Heart left ventricle (tissue), 16 donors: ENCODE results near the gene TLE4. TPM values are rescaled to one million over a fixed set of nuclear protein-coding genes. Genes with fewer than 3 reads are reported as not detected.

Experiments used
- ATAC-seq, 4 donors: fragments of 200-7000 bp; cut with Tn5 transposase; one replicate each; pipeline ENCODE4 v1.9.1; 2020 to 2022; ENCODE audit warnings: moderate library complexity in 4 of 4, mild to moderate bottlenecking in 3 of 4, moderate number of reproducible peaks in 1 of 4
- DNase-seq, 5 donors: peaks; one replicate each; pipeline ENCODE4 v3.0.0-alpha.2; 2020
- H3K27ac ChIP-seq, 12 donors: fragments of 200-600 bp; sonication (generic) in 4 of 12; one replicate each; pipeline versions ENCODE4 v1.5.0 to v1.8.0; 2016 to 2022; ENCODE audit warnings: mild to moderate bottlenecking in 2 of 12
- H3K27me3 ChIP-seq, 9 donors: fragments of 200-600 bp; sonication (generic) in 2 of 9; one replicate each; pipeline versions ENCODE4 v1.5.1 to v1.8.0; 2016 to 2022; ENCODE audit warnings: mild to moderate bottlenecking in 3 of 9
- H3K36me3 ChIP-seq, 9 donors: fragments of 200-600 bp; sonication (generic) in 2 of 9; one replicate each; pipeline versions ENCODE4 v1.5.0 to v1.8.0; 2018 to 2022; ENCODE audit warnings: mild to moderate bottlenecking in 2 of 9
- H3K4me1 ChIP-seq, 12 donors: fragments of 200-600 bp; sonication (generic) in 4 of 12; one replicate each; pipeline versions ENCODE4 v1.5.0 to v1.8.0; 2016 to 2022; ENCODE audit warnings: mild to moderate bottlenecking in 3 of 12
- H3K4me3 ChIP-seq, 12 donors: fragments of 200-600 bp; sonication (generic) in 4 of 12; one replicate each; pipeline versions ENCODE4 v1.5.0 to v1.8.0; 2017 to 2022; ENCODE audit warnings: mild to moderate bottlenecking in 9 of 12, moderate library complexity in 4 of 12
- H3K9me3 ChIP-seq, 12 donors: fragments of 200-600 bp; sonication (generic) in 4 of 12; one replicate each; pipeline versions ENCODE4 v1.5.0 to v1.8.0; 2016 to 2022; ENCODE audit warnings: mild to moderate bottlenecking in 1 of 12
- CTCF ChIP-seq, 12 donors: fragments of 200-600 bp; sonication (generic) in 4 of 12; IDR thresholded peaks; one replicate each; pipeline versions ENCODE4 v1.5.0 to v1.8.0; 2018 to 2022; ENCODE audit warnings: antibody characterized with exemption in 12 of 12, mild to moderate bottlenecking in 5 of 12
- POLR2A ChIP-seq, 2 donors: fragments of 450-650 bp; IDR thresholded peaks; one replicate each; pipeline ENCODE4 v1.6.1; 2017; ENCODE audit warnings: antibody characterized with exemption in 2 of 2, mild to moderate bottlenecking in 2 of 2, moderate library complexity in 2 of 2
- WGBS, 4 donors: extraction: QIAGEN DNeasy Blood & Tissue Kit in 2 of 4; methylation state at CpG; one replicate each; pipeline versions ENCODE4 v1.1.5 to v1.1.7; 2013 to 2018; 5-methylcytosine and 5-hydroxymethylcytosine counted together
- intact Hi-C, 10 donors: fragments of 100-400 bp; cut with DNase I; formaldehyde crosslinking; loops; one replicate each; pipeline versions ENCODE4 v1.11.1 to v1.14.2; 2022
- polyA plus RNA-seq, 2 donors: library from polyadenylated mRNA; stranded (reverse); fragments of 200-250 nt; gene quantifications; one replicate each; pipeline ENCODE4 v1.2.3, GENCODE V29; 2013
- total RNA-seq, 9 donors: library from RNA; depleted of rRNA in 2 of 9; stranded (reverse); fragments of >200 nt in 2 of 9; fragmentation: NEBNext Ultra II Directional in 3 of 9; extraction: Animal tissue kit (Norgen Biotek cat#: 25700) in 3 of 9; gene quantifications; one replicate each; pipeline versions ENCODE4 v1.1.0 to v1.2.4, GENCODE V29; 2016 to 2023
- donor health status: ischemic (EF 13 %, LVEDD 7.1; RV severe dilation, severe dysfunction).
- donor health status: healthy with polysubstance abuse.
- donor health status: DM: no; HTN: yes; CAD: no.
- donor health status: DM: no; HTN: no; CAD: no.
- donor health status: ischemic (EF 25% LVEDD 6.9; RV normal size, moderate dysfunction).
- donor health status: ischemic (EF 25% LVEDD 5.7; RV mildly dilated, moderate dysfunction).
- donor health status: healthy.
- donor health status: DM: yes; HTN: yes; CAD: no.
- donor health status: ischemic (EF 35%, LVEDD 5.7; RV mildly dilated, moderate dysfunction).
- donor health status: nonischemic (EF 11% LVEDD 7.7; RV severe dilation, severe dysfunction).
- donor health status: DM: yes; HTN: yes; CAD: no.
- donor health status: PGD.
- donor health status: ischemic (EF 29% LVEDD 5.4; RV normal size, mild dysfunction).
- donor health status: nonischemic (EF 23%, LVEDD 6.1; RV moderate dilation, normal function).

Gene TLE4
- total and polyA plus RNA-seq, 11 donors: 3.7 to 23.9 (median 13.8) TPM

GRCh38 chr9:79672891-79673290 lies 101.1 kb downstream of the TLE4 start:
- Histone ChIP-seq H3K9me3 (no peaks in the 10 kb centered on the region), H3K4me3 (no peak overlapping the region), H3K27ac (no peak overlapping the region), H3K36me3 (peaks cover 0 to 6% (median 0%) of the 10 kb centered on the region in 9 donors), H3K4me1 (peaks cover 0 to 22% (median 9%) of the 10 kb centered on the region in 12 donors), H3K27me3 (no peaks in the 10 kb centered on the region)
- TF ChIP-seq POLR2A (IDR thresholded peaks at IDR 0.05): no peak
- no peak for TF ChIP-seq CTCF (IDR thresholded peaks at IDR 0.05)
- intact Hi-C loops: no loop called here
- WGBS, 4 donors: 93 to 97% (median 95%) methylated on average over 4 of the region's 4 CpGs
- ATAC-seq (no peak), DNase-seq (no peak)

- Histone ChIP-seq H3K27me3 (no peaks in the 10 kb centered on the region), H3K27ac (no peak overlapping the region), H3K4me3 (no peak overlapping the region), H3K36me3 (peaks cover 0 to 6% (median 0%) of the 10 kb centered on the region in 9 donors), H3K9me3 (no peaks in the 10 kb centered on the region), H3K4me1 (peaks cover 0 to 16% (median 5%) of the 10 kb centered on the region in 12 donors)
- TF ChIP-seq POLR2A (IDR thresholded peaks at IDR 0.05) (no peak), CTCF (IDR thresholded peaks at IDR 0.05) (no peak)
- 83 to 93% (median 89%) methylated on average over 3 of the region's 3 CpGs for WGBS, 4 donors
- intact Hi-C loops: no loop called here
- no peak for ATAC-seq
- DNase-seq: no peak
These were observed 101.8 kb downstream of the TLE4 start for GRCh38 chr9:79673614-79674013.

- whole genome bisulfite sequencing, 4 donors: 90 to 92% (median 91%) methylated on average over 7 of the region's 7 CpGs
- intact Hi-C loops: no loop called here
- DNase-seq (no peak), ATAC-seq (no peak)
- H3K9me3 ChIP-seq: no peaks in the 10 kb centered on the region
- peaks cover 0 to 10% (median 2%) of the 10 kb centered on the region in 12 donors for H3K4me1 ChIP-seq
- H3K27me3 ChIP-seq: no peaks in the 10 kb centered on the region
- H3K4me3 ChIP-seq: no peak overlapping the region
- H3K36me3 ChIP-seq: peaks cover 0 to 6% (median 0%) of the 10 kb centered on the region in 9 donors
- TF ChIP-seq POLR2A (IDR thresholded peaks at IDR 0.05) (no peak), CTCF (IDR thresholded peaks at IDR 0.05) (no peak)
- H3K27ac ChIP-seq: no peak overlapping the region
These were observed 102.5 kb downstream of the TLE4 start for GRCh38 chr9:79674052-79674777.

GRCh38 chr9:79681576-79681975 lies 109.8 kb downstream of the TLE4 start:
- intact Hi-C loops: no loop called here
- Histone ChIP-seq H3K36me3 (no peaks in the 10 kb centered on the region), H3K4me1 (peaks cover 0 to 24% (median 8%) of the 10 kb centered on the region in 12 donors), H3K27ac (no peak overlapping the region), H3K4me3 (no peak overlapping the region), H3K27me3 (no peaks in the 10 kb centered on the region), H3K9me3 (no peaks in the 10 kb centered on the region)
- ATAC-seq (no peak), DNase-seq (no peak)
- no peak for TF ChIP-seq POLR2A (IDR thresholded peaks at IDR 0.05)
- TF ChIP-seq CTCF (IDR thresholded peaks at IDR 0.05): no peak
